ENCODE results near the gene DDX23.

Gene DDX23

DNA sequence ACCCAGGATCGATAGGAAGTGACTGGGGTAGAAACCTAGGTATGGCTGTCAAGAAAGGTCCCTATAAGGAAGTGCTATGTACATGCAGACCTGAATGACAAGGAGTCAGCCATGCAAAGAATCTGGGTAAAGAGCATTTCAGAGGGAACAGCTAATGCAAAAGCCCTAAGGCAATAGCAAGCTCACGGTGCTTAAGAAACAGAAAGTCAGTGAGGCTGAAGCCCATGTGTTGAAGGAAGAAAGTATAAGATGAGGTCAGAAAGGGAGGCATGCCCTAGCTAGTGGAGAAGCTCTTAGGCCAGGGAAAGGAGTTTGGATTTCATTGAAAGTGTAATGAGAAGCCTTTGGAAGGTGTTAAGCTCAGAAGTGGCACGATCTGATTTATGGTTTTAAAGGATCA is 57.1 kb downstream of the DDX23 start:
- DNase-seq = no peak

DNA sequence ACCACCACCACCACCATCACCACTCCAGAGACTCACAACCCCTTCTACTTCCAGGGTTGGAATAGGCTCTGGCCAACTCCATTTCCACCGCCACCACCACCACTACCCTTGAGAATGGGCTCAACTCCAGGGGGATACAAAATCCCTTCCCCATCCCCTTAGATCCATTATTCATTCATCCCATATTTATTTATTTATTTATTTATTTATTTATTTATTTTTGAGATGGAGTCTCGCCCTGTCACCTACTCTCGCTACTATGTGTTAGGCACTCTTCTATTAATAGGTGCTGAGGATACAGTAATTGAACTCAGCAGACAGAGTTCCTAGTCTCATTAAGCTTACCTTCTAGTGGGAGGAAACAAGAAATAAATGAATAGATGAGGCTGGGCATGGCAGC is 58.3 kb downstream of the DDX23 start:
- no peak for DNase-seq

DNA sequence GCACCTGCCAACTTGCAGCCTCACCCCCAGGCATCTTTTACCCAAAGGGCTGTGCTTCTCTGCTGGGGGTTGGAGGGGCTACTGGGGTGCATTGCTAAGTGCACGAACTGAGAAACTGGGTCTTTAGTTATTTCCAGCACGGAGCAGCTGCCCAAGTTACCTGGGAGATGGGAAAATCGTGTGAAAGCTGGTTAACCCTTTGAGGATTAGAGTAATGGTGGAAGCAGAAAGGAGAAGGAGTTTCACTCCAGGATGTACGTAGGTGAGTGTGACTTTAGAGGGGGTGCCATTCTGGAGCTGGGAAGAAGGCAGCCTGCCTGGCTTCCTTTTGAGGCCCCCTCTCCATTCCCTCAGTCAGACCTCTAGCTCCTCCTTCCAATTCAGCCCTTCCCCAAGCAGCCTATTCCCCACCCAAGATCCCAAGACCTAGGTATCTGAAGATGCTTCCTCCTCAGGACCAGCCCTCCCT is 62.1 kb downstream of the DDX23 start:
- no peak for DNase-seq

DNA sequence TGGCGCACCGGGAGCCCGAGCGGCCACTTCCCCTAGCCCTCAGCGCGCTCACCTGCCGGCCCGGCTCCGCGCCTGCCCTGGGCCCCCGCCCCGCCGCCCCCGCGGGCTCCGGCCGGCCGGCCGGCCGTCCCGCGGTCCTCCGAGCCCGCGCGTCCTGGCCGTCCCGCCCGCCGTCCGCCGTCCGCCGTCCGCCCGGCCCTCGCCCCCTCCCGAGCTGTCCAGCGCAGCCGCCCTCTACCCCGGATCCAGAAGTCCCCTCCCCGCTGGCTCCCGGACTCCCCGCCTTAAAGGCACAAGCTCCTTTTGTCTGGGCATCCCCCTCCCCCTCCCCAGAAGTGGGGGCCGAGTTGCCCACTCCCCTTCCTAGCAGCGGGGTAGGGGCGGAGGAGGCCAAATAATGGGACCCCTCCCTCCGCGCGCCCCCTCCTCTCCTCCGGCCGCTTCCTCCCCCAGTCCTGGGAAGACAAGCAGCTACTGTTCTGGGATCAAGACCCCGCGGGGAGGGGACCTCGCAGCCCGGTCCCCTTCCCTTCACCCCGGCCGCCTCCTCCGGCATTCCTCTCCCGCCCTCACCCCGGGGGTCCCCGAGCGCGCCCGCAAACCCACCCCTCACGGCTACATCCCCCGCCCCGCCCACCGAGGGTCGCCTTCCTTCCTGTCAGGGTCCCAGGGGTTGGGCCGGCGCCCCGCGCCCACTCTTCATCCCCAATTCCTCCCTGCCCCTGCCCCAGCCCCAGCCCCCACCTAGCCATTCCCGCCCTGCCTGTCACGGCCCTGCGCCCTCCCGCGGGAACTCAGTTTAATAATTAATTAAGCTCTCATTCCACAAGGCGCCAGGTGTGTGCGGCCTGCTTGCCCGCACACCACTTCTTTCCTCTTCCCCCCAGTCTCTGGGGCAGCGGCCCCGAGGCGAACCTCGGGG is 62.8 kb downstream of the DDX23 start, which contains the start of gene ADCY6:
Gene ADCY6, minus strand, starts transcription at position 236 of the 922 bp plus-strand sequence. CDS start 5,655 bp downstream, outside the sequence.
- DNase-seq = no peak

DNA sequence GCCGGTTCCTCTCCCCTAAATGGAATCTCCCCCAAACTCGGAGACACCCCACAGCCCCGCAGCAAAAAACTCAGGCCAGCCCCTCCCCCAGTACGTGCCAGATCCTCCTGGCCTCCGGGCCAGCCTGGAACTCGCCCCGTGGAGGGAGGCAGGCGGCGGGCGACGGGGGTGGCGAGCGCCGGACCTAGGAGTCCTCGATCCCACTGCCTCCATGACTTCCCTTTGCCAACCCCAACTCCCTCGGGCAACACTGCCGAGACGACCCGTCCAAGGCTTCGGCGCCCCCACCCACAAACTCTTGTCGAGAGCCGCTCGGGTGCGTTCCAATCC is 63.5 kb downstream of the DDX23 start:
- no peak for DNase-seq

DNA sequence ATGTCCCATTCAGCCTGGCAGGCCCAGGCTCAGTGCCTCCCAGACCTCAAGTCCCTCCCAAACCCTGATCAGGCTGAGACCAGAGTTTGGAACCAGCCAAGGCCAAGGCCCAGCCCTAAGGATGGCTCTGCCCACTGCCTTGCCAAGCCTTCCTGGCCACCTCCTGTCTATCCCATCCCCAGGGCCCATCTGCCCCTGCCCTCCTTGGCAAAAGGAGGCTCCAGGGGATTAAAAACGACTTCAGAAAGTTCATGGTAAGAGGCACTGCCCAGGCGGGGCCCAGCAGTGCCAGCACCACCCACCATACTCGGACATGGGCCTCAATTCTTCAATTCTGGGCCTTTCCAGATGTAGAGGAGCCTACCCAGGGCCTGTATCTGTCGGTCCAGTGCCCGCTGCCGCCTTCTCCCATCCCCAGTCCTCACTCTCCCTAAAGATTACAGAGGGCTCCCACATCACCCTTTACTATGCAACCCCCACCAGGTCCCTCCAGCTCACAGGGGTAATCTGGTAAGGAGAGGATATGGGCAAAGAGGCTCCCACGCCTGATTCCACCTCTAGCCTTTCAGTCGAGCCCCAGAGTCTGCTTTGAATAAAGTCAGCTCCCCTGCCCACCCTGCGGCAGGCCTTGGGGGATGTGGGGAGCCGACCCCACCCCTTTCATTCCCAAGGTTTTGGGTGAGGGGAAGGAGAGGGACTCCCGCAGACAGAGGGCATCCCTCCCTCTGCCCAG is 64.0 kb downstream of the DDX23 start:
- no peak for DNase-seq

DNA sequence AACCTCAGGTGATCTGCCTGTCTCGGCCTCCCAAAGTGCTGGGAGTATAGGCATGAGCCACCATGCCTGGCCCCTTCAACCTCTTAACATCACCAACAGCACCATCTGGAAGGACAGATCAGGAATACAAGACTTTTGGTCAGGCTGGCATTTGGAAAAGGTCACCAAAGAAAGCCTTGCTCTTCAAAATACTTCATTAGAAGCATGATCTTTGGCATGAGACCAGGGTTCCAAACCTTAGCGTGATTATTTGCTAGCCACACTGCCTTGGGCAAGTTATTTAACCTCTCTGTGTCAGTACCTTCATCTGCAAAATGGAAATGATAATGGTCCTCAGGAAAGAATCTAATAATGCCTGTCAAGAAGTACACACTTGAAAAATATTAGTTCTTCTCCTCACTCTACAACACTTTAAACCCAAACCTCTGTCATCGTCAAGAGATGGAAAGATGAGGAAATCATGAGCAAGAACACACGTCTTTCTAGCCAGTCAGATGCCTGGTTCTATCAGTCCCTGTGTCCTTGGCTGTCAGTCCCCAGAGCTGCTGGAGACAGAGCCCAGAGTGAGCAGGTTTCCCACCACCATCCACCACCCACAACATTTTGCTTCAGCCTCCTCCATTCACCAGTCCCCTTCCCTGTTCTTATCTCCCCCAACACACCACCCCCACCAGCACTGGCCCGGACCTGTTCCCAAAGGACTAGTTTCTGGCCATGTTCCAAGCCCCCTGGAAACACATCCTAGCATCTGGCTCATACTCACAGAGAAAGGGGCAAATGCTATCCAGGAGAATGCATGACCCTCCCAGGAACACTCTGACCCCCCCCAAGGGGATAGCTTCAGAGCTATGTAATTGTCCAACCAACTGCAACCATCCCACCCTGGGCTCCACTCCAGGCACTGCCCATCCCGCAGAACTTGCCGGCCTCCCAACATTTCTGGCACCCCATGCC is 65.1 kb downstream of the DDX23 start:
- no peak for DNase-seq

DNA sequence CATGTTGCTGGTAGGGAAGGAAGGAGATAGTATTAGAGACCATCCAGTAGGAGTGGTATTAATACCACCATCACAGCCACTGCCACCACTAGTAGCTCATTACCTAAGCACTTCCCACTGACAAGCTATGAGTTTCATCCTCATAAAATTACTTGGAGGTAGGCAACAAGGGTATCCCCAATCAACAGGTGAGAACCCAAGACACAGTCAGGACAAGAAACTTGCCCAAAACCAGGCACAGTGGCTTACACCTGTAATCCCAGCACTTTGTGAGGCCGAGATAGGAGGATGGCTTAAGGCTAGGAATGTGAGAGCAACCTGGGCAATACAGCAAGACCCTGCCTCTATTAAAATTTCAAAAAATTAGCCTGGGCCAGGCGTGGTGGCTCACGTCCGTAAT is 68.5 kb downstream of the DDX23 start:
- no peak for DNase-seq

DNA sequence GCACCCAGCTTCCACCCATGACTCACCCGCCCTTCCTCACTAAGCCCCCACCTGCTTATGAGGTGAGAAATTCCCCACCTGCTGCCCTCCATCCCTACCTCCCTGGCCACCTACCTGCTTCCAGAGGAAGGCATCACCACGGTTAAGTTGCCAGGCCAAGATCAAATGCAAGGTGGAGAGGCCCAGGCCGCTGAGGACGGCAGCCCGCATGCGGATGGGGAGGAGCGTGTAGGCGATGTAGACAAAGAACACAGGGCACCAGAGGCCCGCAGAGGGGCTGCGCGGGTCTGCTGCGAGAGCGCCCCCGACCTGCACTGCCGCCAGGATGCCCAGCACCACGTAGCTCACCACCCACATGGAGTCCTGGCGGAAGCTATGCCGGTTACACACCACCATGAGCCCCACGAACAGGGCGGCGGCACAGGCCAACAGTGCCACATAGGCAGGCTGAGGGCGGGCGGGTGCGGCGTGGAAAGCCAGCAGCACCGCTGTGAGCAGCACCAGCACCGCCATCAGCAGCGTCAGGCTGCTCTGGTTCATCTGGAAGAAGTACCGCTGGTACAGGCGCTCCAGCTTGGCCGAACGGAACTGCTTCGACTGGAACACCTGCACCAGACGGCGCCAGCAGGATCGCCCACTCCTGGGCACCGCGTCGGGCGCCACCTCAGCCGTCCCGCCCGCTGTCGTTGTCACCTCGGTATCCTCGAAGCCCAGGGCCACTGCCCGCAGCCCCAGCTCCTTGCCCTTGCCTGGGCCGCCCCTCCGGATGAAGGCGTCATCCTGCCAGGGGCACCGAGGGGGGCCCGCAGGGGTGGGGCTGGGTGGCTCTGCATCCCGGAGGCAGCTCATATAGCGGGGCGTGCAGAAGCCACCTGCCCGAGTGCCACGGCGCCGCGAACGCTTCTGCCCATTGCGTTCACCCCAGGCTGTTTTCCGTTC is 69.2 kb downstream of the DDX23 start:
- no peak for DNase-seq

DNA sequence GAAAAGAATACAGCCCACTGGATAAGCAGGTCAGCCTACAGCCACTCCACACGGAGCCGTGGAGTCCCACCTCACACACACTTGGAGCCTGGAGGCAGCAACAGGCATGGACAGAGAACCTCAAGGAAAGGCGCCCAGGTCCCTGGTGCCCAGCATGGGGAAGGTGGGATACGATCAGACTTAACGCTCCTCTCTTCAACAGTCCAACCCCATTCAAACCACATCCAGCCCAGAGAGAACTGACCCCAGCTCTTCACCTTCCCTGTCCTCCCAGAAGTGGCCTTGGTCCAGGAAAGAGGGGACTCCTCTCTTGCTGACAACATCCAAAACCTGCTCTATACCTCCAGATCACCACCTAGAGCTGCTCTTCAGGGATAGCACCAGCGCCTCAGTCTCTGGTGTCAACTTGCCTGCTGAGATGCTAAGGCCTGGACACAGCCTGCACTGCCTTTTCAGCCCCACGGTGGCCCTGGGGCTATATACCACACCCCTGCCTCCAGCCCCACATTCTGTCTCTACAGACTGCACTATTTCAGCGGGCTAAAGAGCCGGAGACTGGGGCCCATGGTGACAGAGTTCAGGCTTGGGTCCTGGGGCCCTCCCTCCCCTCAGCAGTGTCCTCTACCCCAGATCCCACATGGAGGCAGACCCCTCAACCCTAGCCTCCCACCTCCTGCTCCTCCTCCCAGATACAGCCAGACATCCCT is 70.1 kb downstream of the DDX23 start:
- DNase-seq = no peak

DNA sequence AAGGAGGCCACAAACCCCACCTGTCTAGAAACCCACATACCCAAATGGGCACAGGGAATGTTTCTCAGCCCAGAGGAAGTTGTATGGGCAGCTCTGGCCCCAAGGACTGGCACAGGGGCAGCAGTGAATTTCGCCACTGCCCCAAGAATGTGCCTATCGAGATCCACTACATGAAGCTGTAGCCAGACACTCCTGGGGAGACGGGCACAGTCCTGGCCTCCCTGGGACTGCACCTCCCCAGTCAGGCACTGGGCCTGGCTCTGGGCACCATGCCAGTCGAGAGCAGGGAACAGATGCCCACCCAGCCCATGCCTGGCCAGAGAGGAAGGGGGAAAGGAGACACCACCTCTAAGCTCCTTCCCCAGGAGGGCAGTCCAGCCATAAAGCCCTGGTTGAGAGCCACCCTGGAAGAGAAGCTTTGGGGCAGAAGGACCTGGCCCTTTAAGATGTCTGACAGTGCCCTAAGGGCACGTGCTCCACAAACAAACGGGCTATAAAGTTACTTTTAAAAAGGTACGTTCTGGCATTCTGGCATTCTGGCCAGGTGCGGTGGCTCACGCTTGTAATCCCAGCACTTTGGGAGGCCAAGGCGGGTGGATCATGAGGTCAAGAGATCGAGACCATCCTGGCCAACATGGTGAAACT is 71.5 kb downstream of the DDX23 start:
- DNase-seq = no peak

DNA sequence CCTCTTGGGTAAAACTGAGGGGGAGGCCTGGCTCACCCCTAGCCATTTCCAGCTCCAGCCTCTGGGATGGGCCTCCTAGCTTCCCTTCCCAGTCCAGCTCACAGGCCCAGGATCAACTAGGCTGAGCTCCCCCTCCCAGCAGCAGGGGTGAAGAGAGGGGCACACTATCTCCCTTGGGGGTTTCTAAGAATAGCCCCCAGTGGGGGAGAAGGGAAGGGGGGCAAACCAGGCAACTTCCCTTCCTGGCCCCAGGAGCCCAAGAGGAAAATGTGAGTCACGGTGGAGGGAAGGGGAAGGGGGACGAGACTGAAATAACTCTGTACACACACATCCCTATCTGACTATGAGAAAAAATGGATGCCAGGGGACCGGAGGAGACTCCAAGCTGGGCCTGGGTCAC is 72.1 kb downstream of the DDX23 start:
- no peak for DNase-seq

Measured in SHP77 (cell line).